HEK293T (cell line): ENCODE results near the gene RFK.

Experiments
- CTCF ChIA-PET: fragments of 350-600 bp; formaldehyde crosslinking; extraction: SDS; loops from one replicate; lab custom pipeline; 2021; ENCODE audit warnings: antibody characterized with exemption, inconsistent platforms; lab: Yijun Ruan, JAX
- POLR2A ChIA-PET: fragments of 350-600 bp; formaldehyde crosslinking; extraction: SDS; loops from one replicate; lab custom pipeline; 2020; ENCODE audit warnings: antibody characterized with exemption, inconsistent platforms; lab: Yijun Ruan, JAX
- DNase-seq: peaks from one replicate; pipeline ENCODE4 v3.0.0; 2012; ENCODE audit warnings: mixed read lengths; ENCODE audit errors: extremely low spot score
- ARNT ChIP-seq: fragments of 450-650 bp; IDR thresholded peaks from 2 replicates; pipeline ENCODE4 v1.6.1; 2017; ENCODE audit warnings: mild to moderate bottlenecking
- BHLHE40 ChIP-seq: fragments of 450-650 bp; IDR thresholded peaks from 2 replicates; pipeline ENCODE4 v1.6.1; 2016; ENCODE audit warnings: mild to moderate bottlenecking, moderate library complexity, borderline replicate concordance
- CTBP1 ChIP-seq: fragments of 450-650 bp; IDR thresholded peaks from 2 replicates; pipeline ENCODE4 v1.6.1; 2016; ENCODE audit warnings: borderline replicate concordance
- ELF4 ChIP-seq: fragments of 450-650 bp; IDR thresholded peaks from 2 replicates; pipeline ENCODE4 v1.6.1; 2017; ENCODE audit warnings: antibody characterized with exemption
- FOXA1 ChIP-seq: fragments of 450-650 bp; IDR thresholded peaks from 2 replicates; pipeline ENCODE4 v1.6.1; 2016; ENCODE audit warnings: mild to moderate bottlenecking
- FOXK2 ChIP-seq: fragments of 450-650 bp; IDR thresholded peaks from 2 replicates; pipeline ENCODE4 v1.6.1; 2016; ENCODE audit warnings: mild to moderate bottlenecking
- FOXM1 ChIP-seq: fragments of 450-650 bp; IDR thresholded peaks from 2 replicates; pipeline ENCODE4 v1.6.1; 2017; ENCODE audit warnings: mild to moderate bottlenecking, borderline replicate concordance
- HDGF ChIP-seq: fragments of 450-650 bp; IDR thresholded peaks from 2 replicates; pipeline ENCODE4 v1.6.1; 2017; ENCODE audit warnings: antibody characterized with exemption, borderline replicate concordance
- L3MBTL2 ChIP-seq: fragments of 450-650 bp; conservative IDR thresholded peaks from 2 replicates; pipeline ENCODE4 v1.6.1; 2016; ENCODE audit warnings: mild to moderate bottlenecking
- LEF1 ChIP-seq: fragments of 450-650 bp; IDR thresholded peaks from 2 replicates; pipeline ENCODE4 v1.6.1; 2017; ENCODE audit warnings: mild to moderate bottlenecking, borderline replicate concordance
- NFRKB ChIP-seq: fragments of 450-650 bp; IDR thresholded peaks from 2 replicates; pipeline ENCODE4 v1.6.1; 2016; ENCODE audit warnings: mild to moderate bottlenecking, moderate library complexity
- SP1 ChIP-seq: fragments of 450-650 bp; IDR thresholded peaks from 2 replicates; pipeline ENCODE4 v1.6.1; 2017
- SUZ12 ChIP-seq: fragments of 450-650 bp; IDR thresholded peaks from 2 replicates; pipeline ENCODE4 v1.6.1; 2016; ENCODE audit warnings: mild to moderate bottlenecking
- TARDBP ChIP-seq: fragments of 450-650 bp; IDR thresholded peaks from 2 replicates; pipeline ENCODE4 v1.6.1; 2016
- ZNF384 ChIP-seq: fragments of 450-650 bp; IDR thresholded peaks from 2 replicates; pipeline ENCODE4 v1.6.1; 2016
- TF ChIP-seq, protein P1 (sequence below): fragments of 450-650 bp; IDR thresholded peaks from 2 replicates; pipeline ENCODE4 v1.6.1; 2016

The RFK gene

DNA sequence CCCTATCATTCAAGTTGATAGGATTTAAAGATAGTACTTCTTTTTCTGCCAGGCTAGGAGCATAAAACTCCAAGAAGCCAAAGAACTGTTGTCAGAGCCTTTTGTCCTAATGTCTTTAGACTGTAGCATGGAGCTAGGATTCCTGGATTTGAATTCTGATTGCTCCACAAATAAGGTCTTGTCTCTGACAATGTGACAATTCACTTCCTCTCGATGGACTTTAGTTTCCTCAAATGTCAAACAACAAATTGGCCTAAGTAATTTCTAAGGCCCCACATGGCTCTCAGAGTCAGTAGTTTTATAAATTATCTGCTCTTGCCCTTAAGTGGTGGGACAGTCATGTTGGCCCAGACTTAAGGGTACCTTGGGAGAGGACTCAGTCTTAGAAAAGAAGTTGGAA, 36.7 kb downstream of the RFK start:
- ChIA-PET CTCF (no interaction called here), POLR2A (no interaction called here)
- DNase-seq, result no peak
- no peak for TF ChIP-seq HDGF
- TF ChIP-seq NFRKB, result no peak
- no peak for TF ChIP-seq BHLHE40
- TF ChIP-seq L3MBTL2, result no peak

DNA sequence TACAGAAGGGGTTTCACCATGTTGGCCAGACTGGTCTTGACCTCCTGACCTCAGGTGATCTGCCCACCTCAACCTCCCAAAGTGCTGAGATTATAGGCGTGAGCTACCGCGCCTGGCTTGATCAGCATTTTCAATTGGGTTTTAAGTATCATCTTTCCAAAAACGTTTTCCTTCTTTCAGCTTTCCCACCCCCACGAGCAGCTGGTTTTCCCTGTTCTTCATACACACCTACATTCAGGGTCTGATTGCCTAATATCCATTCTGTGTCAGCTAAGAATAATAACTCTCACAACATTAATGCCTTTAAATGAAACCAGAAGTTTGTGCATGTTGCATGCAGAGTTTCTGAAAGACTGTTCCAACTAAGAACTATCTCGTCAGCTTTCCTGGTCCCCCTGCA, 38.3 kb downstream of the RFK start:
- POLR2A ChIA-PET, result no interaction called here
- DNase-seq, result no peak
- TF ChIP-seq ZNF384, result no peak
- no peak for TF ChIP-seq SP1
- TF ChIP-seq FOXM1, result no peak
- TF ChIP-seq SUZ12, result no peak
- TF ChIP-seq NFRKB, result no peak
- TF ChIP-seq BHLHE40, result no peak
- TF ChIP-seq FOXA1, result no peak
- TF ChIP-seq, protein P1, sequence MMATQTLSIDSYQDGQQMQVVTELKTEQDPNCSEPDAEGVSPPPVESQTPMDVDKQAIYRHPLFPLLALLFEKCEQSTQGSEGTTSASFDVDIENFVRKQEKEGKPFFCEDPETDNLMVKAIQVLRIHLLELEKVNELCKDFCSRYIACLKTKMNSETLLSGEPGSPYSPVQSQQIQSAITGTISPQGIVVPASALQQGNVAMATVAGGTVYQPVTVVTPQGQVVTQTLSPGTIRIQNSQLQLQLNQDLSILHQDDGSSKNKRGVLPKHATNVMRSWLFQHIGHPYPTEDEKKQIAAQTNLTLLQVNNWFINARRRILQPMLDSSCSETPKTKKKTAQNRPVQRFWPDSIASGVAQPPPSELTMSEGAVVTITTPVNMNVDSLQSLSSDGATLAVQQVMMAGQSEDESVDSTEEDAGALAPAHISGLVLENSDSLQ, result no peak
- TF ChIP-seq CTBP1, result no peak
- CTCF ChIA-PET, result interaction anchor here (0.6 to 1.1 kb wide), 2 partner anchors 9 to 64 kb away, joined by 3 read pairs; no protein-coding TSS in a partner anchor

DNA sequence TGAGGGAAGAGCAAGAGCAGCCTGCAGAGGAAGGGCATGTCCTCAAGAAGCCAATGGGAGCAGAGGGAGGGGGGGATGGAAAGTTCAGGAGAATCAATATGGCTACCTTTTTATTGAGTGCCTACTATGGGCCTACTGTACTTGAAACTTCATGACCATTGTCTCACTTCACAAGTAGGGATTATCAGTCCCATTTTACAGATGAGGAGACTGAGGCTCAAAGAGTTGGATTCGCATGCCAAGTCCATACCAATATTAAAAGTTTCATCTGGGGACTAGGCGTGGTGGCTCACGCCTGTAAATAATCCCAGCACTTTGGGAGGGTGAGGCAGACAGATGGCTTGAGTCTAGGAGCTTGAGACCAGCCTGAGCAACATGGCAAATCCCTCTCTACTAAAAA, 40.0 kb downstream of the RFK start:
- POLR2A ChIA-PET, result no interaction called here
- DNase-seq, result no peak
- no peak for TF ChIP-seq ZNF384
- TF ChIP-seq ARNT, result no peak
- TF ChIP-seq SUZ12, result no peak
- TF ChIP-seq HDGF, result no peak
- TF ChIP-seq FOXM1, result no peak
- TF ChIP-seq BHLHE40, result no peak
- TF ChIP-seq, protein P1, result no peak
- TF ChIP-seq SP1, result no peak
- TF ChIP-seq CTBP1, result no peak
- no peak for TF ChIP-seq L3MBTL2
- no peak for TF ChIP-seq LEF1
- no peak for TF ChIP-seq ELF4
- TF ChIP-seq NFRKB, result no peak
- no peak for TF ChIP-seq FOXK2
- CTCF ChIA-PET, result no interaction called here

DNA sequence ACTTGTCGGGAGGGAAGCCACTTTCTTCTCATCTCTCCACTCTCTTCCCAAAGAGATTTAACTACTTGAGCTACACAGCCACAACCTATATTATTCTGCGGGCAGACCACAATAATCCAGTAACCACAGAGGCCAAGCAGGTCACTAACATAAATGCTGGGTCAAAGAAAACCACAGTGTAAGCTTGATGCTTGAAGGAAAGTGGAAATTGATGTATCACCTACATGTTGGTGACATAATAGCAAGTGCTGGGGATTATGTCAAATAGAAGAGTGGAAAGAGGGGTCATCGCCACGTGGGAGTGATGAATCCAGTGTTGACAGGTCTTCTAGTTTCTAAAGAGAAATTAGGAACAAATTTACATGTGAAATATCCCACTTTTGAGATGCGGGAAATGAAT, 40.9 kb downstream of the RFK start:
- DNase-seq, result no peak
- POLR2A ChIA-PET, result interaction anchor here (1.9 kb wide), 1 partner anchor 41 kb away, joined by 6 read pairs; the partner anchor contains the start of gene RFK
- CTCF ChIA-PET, result no interaction called here
- TF ChIP-seq ELF4 (no peak), L3MBTL2 (no peak), ZNF384 (no peak), SUZ12 (no peak), SP1 (no peak), FOXM1 (no peak), FOXA1 (no peak), FOXK2 (no peak), NFRKB (no peak), BHLHE40 (no peak), CTBP1 (no peak), LEF1 (no peak), TARDBP (no peak), ARNT (no peak), HDGF (no peak)
- TF ChIP-seq, protein P1, result no peak

DNA sequence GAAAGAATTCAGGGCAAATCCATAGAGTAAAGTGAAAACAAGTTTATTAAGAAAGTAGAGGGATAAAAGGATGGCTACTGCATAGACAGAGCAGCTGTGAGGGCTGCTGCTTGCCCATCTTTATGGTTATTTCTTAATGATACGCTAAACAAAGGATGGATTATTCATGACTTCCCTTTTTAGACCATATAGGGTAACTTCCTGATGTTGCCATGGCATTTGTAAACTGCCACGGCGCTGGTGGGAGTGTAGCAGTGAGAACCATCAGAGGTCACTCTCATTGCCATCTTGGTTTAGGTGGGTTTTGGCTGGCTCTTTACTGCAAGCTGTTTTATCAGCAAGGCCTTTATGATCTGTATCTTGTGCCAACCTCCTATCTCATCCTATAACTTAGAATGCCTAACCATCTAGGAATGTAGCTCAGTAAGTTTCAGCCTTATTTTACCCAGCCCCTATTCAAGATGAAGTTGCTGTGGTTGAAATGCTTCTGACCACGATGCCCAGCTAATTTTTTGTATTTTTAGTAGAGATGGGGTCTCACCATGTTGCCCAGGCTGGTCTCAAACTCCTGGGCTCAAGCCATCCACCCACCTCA, 42.1 kb downstream of the RFK start:
- POLR2A ChIA-PET, result interaction anchor here (1.9 kb wide), 1 partner anchor 42 kb away, joined by 6 read pairs; the partner anchor contains the start of gene RFK
- no peak for DNase-seq
- TF ChIP-seq NFRKB (no peak), SUZ12 (no peak), ARNT (no peak), L3MBTL2 (no peak), FOXK2 (no peak), BHLHE40 (no peak), CTBP1 (no peak), ELF4 (no peak), SP1 (no peak), FOXA1 (no peak), HDGF (no peak), LEF1 (no peak), TARDBP (no peak), ZNF384 (no peak), FOXM1 (no peak)
- TF ChIP-seq, protein P1, result no peak
- CTCF ChIA-PET, result no interaction called here

DNA sequence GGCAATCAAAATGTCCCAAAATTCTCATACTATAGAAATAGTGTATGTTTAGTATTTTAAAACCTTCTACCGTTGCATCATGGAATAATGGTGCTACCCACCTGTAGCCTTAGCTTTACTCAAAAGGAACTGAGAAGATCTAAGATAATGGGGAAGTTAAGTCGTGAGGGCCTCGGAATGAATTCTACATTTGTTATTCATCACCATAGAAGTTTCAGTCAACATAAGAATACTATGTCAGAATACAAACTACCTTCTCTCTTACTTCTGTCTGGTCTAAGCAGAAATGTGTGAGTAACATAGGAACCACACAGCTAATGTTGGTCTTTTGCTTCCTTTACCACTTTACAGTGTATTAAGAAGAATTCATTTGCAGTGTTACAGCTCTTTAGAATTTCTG, 43.2 kb downstream of the RFK start:
- ChIA-PET POLR2A (interaction anchor here (0.7 kb wide), 1 partner anchor 21 kb away, joined by 3 read pairs; no protein-coding TSS in a partner anchor), CTCF (no interaction called here)
- TF ChIP-seq FOXM1, result no peak
- TF ChIP-seq CTBP1, result no peak
- TF ChIP-seq TARDBP, result no peak
- TF ChIP-seq FOXA1, result no peak
- TF ChIP-seq SP1, result no peak
- no peak for TF ChIP-seq BHLHE40
- TF ChIP-seq ELF4, result no peak
- TF ChIP-seq ZNF384, result no peak
- no peak for DNase-seq
